ENCODE measurements around the gene GNB4. TPM values are rescaled to one million over a fixed set of nuclear protein-coding genes. Genes with fewer than 3 reads are reported as not detected.

Gene GNB4
- total RNA-seq, 1 experiment from 2014 or later: 19.4 TPM

- Histone ChIP-seq H4K20me1 (ENCODE audit: insufficient read depth) (no peaks in the 10 kb centered on the region), H3F3A (ENCODE audit: insufficient read depth, low read depth) (no peaks in the 10 kb centered on the region; the same call in 1 of the 2 replicates), H3K4me3 (no peak overlapping the region), H3K4me2 (no peak overlapping the region), H3K9me3 (ENCODE audit: insufficient read depth, low read depth) (no peaks in the 10 kb centered on the region), H3K27me3 (ENCODE audit: insufficient read depth, low read depth) (0 out of 2 replicates have a peak, but pooled peaks cover 3% of the 10 kb centered on the region), H2AFZ (no peak overlapping the region), H3K27ac (no peak overlapping the region), H3K4me1 (replicated peaks; ENCODE audit: insufficient read depth) (peaks cover 5% of the 10 kb centered on the region; the same call in 1 of the 2 replicates), H3K9me2 (ENCODE audit: insufficient read depth) (no peaks in the 10 kb centered on the region), H3K79me2 (ENCODE audit: low read depth) (no peaks in the 10 kb centered on the region), H3K36me3 (ENCODE audit: low read depth) (no peaks in the 10 kb centered on the region)
- ChIA-PET CTCF (no interaction called here), POLR2A (ENCODE audit: unreplicated experiment) (interaction anchor here (0.7 kb wide), 1 partner anchor 109 kb away, joined by 4 read pairs; no protein-coding TSS in a partner anchor)
- BruUV-seq (replicated peaks): no TSS peak
- no peak for DNase-seq
- no peak for TF ChIP-seq CTCF (conservative IDR thresholded peaks at IDR 0.05)
- TF ChIP-seq EZH2 (IDR thresholded peaks at IDR 0.05; ENCODE audit: low read depth): no peak
- intact Hi-C loops (cut with micrococcal nuclease; ENCODE audit: unreplicated experiment): no loop called here
These were observed 1.6 kb upstream of the GNB4 start for GRCh38 chr3:179452872-179453271.

GRCh38 chr3:179452176-179452564, 900 bp upstream of the GNB4 start:
- H3F3A ChIP-seq (ENCODE audit: insufficient read depth, low read depth): no peaks in the 10 kb centered on the region; the same call in 1 of the 2 replicates
- intact Hi-C loops (cut with micrococcal nuclease; ENCODE audit: unreplicated experiment): no loop called here
- ChIA-PET POLR2A (ENCODE audit: unreplicated experiment) (no interaction called here), CTCF (no interaction called here)
- no peak overlapping the region for H2AFZ ChIP-seq
- H3K27me3 ChIP-seq (ENCODE audit: insufficient read depth, low read depth): 0 out of 2 replicates have a peak, but pooled peaks cover 3% of the 10 kb centered on the region
- no TSS peak for BruUV-seq (replicated peaks)
- peaks cover 5% of the 10 kb centered on the region; the same call in 1 of the 2 replicates for H3K4me1 ChIP-seq (replicated peaks; ENCODE audit: insufficient read depth)
- no peaks in the 10 kb centered on the region for H3K9me3 ChIP-seq (ENCODE audit: insufficient read depth, low read depth)
- H3K79me2 ChIP-seq (ENCODE audit: low read depth): no peaks in the 10 kb centered on the region
- TF ChIP-seq EZH2 (IDR thresholded peaks at IDR 0.05; ENCODE audit: low read depth) (no peak), CTCF (conservative IDR thresholded peaks at IDR 0.05) (no peak)
- DNase-seq: peak in 1 of 2 experiments; percentile 7
- H3K4me3 ChIP-seq: peak overlapping the region; percentile 63; the same call in 1 of the 2 replicates
- no peaks in the 10 kb centered on the region for H4K20me1 ChIP-seq (ENCODE audit: insufficient read depth)
- H3K27ac ChIP-seq: no peak overlapping the region
- no peaks in the 10 kb centered on the region for H3K9me2 ChIP-seq (ENCODE audit: insufficient read depth)
- H3K4me2 ChIP-seq: peak overlapping the region; percentile 89
- no peaks in the 10 kb centered on the region for H3K36me3 ChIP-seq (ENCODE audit: low read depth)

GRCh38 chr3:179450901-179451264, 387 bp downstream of the GNB4 start:
- ChIA-PET CTCF (no interaction called here), POLR2A (ENCODE audit: unreplicated experiment) (interaction anchor here (0.8 kb wide), 1 partner anchor 112 kb away, joined by 11 read pairs; the partner anchor contains the start of gene ACTL6A)
- Histone ChIP-seq H3K4me3 (peak overlapping the region; percentile 63; the same call in 1 of the 2 replicates), H3K9me2 (ENCODE audit: insufficient read depth) (no peaks in the 10 kb centered on the region), H3K4me2 (peak overlapping the region; percentile 89), H2AFZ (peak overlapping the region; percentile 86), H3K27me3 (ENCODE audit: insufficient read depth, low read depth) (0 out of 2 replicates have a peak, but pooled peaks cover 3% of the 10 kb centered on the region), H3K79me2 (ENCODE audit: low read depth) (no peaks in the 10 kb centered on the region), H3K36me3 (ENCODE audit: low read depth) (no peaks in the 10 kb centered on the region), H3K27ac (no peak overlapping the region), H4K20me1 (ENCODE audit: insufficient read depth) (no peaks in the 10 kb centered on the region), H3K4me1 (replicated peaks; ENCODE audit: insufficient read depth) (peaks cover 5% of the 10 kb centered on the region; the same call in 1 of the 2 replicates), H3K9me3 (ENCODE audit: insufficient read depth, low read depth) (peaks cover 5% of the 10 kb centered on the region; the same call in 1 of the 2 replicates), H3F3A (ENCODE audit: insufficient read depth, low read depth) (no peaks in the 10 kb centered on the region; the same call in 1 of the 2 replicates)
- intact Hi-C loops (cut with micrococcal nuclease; ENCODE audit: unreplicated experiment): no loop called here
- TF ChIP-seq EZH2 (IDR thresholded peaks at IDR 0.05; ENCODE audit: low read depth): peak; percentile 62; the same call in 1 of the 2 replicates
- TF ChIP-seq CTCF (conservative IDR thresholded peaks at IDR 0.05): no peak
- DNase-seq: no peak
- no TSS peak for BruUV-seq (replicated peaks)
